ENCODE results near the gene CTIF. TPM values are rescaled to one million over a fixed set of nuclear protein-coding genes. Genes with fewer than 3 reads are reported as not detected.

CTIF gene
- polyA plus RNA-seq, 3 donors: 0.38 to 8.7 (median 1.2) TPM

- no peak overlapping the region for H3K27ac Mint-ChIP-seq
- H3K27me3 Mint-ChIP-seq (ENCODE audit: low read depth in 3 of 3): peaks cover 3 to 15% (median 12%) of the 10 kb centered on the region in 3 donors
- Histone ChIP-seq H3K9ac (ENCODE audit: insufficient read depth, low read length, poor library complexity, severe bottlenecking) (no peak overlapping the region), H3K9me3 (replicated peaks in 1 of 2; ENCODE audit: control insufficient read depth in 1 of 2, insufficient read depth in 1 of 2, low read length in 2 of 2) (no peaks in the 10 kb centered on the region), H3K27ac (ENCODE audit: low read depth in 1 of 2, low read length in 2 of 2) (no peak overlapping the region), H3K4me3 (replicated peaks in 1 of 3; ENCODE audit: low read depth in 2 of 3, low read length in 3 of 3) (no peak overlapping the region), H3K36me3 (replicated peaks in 1 of 2; ENCODE audit: control insufficient read depth in 1 of 2, insufficient read depth in 2 of 2, low read length in 2 of 2) (no peaks in the 10 kb centered on the region), H3K79me2 (ENCODE audit: insufficient read depth, low read length) (no peaks in the 10 kb centered on the region), H2AFZ (ENCODE audit: insufficient read depth, low read depth, low read length, poor library complexity, severe bottlenecking) (no peak overlapping the region), H3K4me2 (replicated peaks; ENCODE audit: extremely low read depth, low read length, poor library complexity, severe bottlenecking) (no peak overlapping the region), H3K27me3 (ENCODE audit: control insufficient read depth in 2 of 2, insufficient read depth in 2 of 2, low read length in 2 of 2) (no peaks in the 10 kb centered on the region), H3K4me1 (ENCODE audit: control insufficient read depth in 1 of 2, insufficient read depth in 2 of 2, low read length in 2 of 2) (peaks cover 35 to 48% of the 10 kb centered on the region in 2 donors), H4K20me1 (ENCODE audit: insufficient read depth, low read length) (no peaks in the 10 kb centered on the region)
- peaks cover 50% of the 10 kb centered on the region for H3K4me1 Mint-ChIP-seq
- TF ChIP-seq CTCF (IDR thresholded peaks at IDR 0.05): no peak
- peaks cover 16 to 24% of the 10 kb centered on the region in 2 donors for H3K36me3 Mint-ChIP-seq
- 91% methylated on average over 3 of the region's 6 CpGs for WGBS (ENCODE audit: insufficient coverage)
- peak overlapping the region in 1 of 2 donors; percentile 35 for H3K4me3 Mint-ChIP-seq
- intact Hi-C loops (cut with micrococcal nuclease): loop anchor here (2.0 to 10.0 kb wide), 3 partner anchors 35 to 47 kb away; no protein-coding TSS in a partner anchor
- peaks cover 0 to 3% (median 0%) of the 10 kb centered on the region in 7 donors for H3K9me3 Mint-ChIP-seq
- no peak for DNase-seq
Observed at GRCh38 chr18:48831802-48832201, 293.0 kb downstream of the CTIF start.

DNA sequence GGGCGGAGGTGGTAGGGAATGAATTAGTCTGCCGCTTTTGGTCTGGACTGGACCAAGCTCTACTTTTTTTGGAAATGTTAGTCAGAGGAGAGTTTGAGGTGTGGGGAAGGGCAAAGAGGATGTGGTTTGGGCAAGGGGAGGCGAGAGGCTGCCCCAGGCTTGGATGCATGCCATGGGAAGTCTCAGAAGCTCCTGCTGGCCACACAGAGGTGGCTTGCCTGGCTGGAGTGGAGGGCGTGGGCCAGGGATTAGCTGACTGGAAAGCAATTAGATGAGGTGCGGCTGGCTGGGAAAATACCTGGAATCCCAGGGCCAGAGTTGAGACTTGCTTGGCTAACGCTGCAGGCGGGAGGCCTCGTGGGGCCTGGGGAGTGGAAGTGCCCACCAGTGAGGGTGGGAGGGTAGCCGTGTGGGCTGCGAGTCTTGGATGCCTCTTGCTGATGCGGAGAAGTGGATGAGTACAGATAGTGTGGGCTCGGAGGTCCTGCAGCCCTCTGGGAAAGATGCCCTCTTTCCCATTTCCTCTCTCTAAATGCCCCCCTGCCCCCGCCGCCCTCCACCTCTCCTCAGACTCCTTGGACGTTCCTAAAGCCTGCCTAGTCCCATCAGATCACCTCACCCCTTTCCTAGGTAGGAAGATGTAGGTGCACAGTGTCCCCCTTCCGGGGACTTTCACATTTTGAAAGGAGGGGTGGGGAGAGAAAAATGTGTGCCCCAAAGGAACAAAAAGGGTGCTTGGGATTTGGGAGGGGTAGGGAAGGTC is 294.3 kb downstream of the CTIF start:
- no peaks in the 10 kb centered on the region for H3K36me3 ChIP-seq (replicated peaks in 1 of 2; ENCODE audit: control insufficient read depth in 1 of 2, insufficient read depth in 2 of 2, low read length in 2 of 2)
- DNase-seq: peak; percentile 79 to 89 (median 88)
- 10% methylated on average over 8 of the region's 16 CpGs for WGBS (ENCODE audit: insufficient coverage)
- H3K4me3 ChIP-seq (replicated peaks in 1 of 3; ENCODE audit: low read depth in 2 of 3, low read length in 3 of 3): peak overlapping the region in 1 of 3 experiments; percentile 37
- peaks cover 0 to 2% (median 0%) of the 10 kb centered on the region in 7 donors for H3K9me3 Mint-ChIP-seq
- intact Hi-C loops (cut with micrococcal nuclease): loop anchor here (2.0 to 10.0 kb wide), 3 partner anchors 34 to 48 kb away; no protein-coding TSS in a partner anchor
- no peaks in the 10 kb centered on the region for H3K79me2 ChIP-seq (ENCODE audit: insufficient read depth, low read length)
- H3K27ac ChIP-seq (ENCODE audit: low read depth in 1 of 2, low read length in 2 of 2): peak overlapping the region in 1 of 2 donors; percentile 42
- TF ChIP-seq CTCF (IDR thresholded peaks at IDR 0.05): no peak
- no peaks in the 10 kb centered on the region for H3K9me3 ChIP-seq (replicated peaks in 1 of 2; ENCODE audit: control insufficient read depth in 1 of 2, insufficient read depth in 1 of 2, low read length in 2 of 2)
- H3K27ac Mint-ChIP-seq: peak overlapping the region; percentile 77 to 89 (median 87)
- peaks cover 14 to 19% of the 10 kb centered on the region in 2 donors for H3K36me3 Mint-ChIP-seq
- peak overlapping the region; percentile 48 to 79 for H3K4me3 Mint-ChIP-seq
- no peak overlapping the region for H2AFZ ChIP-seq (ENCODE audit: insufficient read depth, low read depth, low read length, poor library complexity, severe bottlenecking)
- no peaks in the 10 kb centered on the region for H3K27me3 ChIP-seq (ENCODE audit: control insufficient read depth in 2 of 2, insufficient read depth in 2 of 2, low read length in 2 of 2)
- peak overlapping the region; percentile 51 for H3K4me2 ChIP-seq (replicated peaks; ENCODE audit: extremely low read depth, low read length, poor library complexity, severe bottlenecking)
- H4K20me1 ChIP-seq (ENCODE audit: insufficient read depth, low read length): no peaks in the 10 kb centered on the region
- peaks cover 41% of the 10 kb centered on the region for H3K4me1 Mint-ChIP-seq
- peak overlapping the region; percentile 24 for H3K9ac ChIP-seq (ENCODE audit: insufficient read depth, low read length, poor library complexity, severe bottlenecking)
- peaks cover 35 to 49% of the 10 kb centered on the region in 2 donors for H3K4me1 ChIP-seq (ENCODE audit: control insufficient read depth in 1 of 2, insufficient read depth in 2 of 2, low read length in 2 of 2)
- H3K27me3 Mint-ChIP-seq (ENCODE audit: low read depth in 3 of 3): peaks cover 3 to 14% (median 12%) of the 10 kb centered on the region in 3 donors
